HG03280 (cell line): Measurements from ENCODE around the gene ZNF697.
"Not testable (repeated sequence)": the region's sequence is repeated elsewhere in the genome, so short reads cannot be mapped to it uniquely, and the experiment has no call there.

Source experiments
- ATAC-seq: cut with Tn5 transposase; IDR thresholded peaks from one replicate; pipeline ENCODE4 v1.9.1; 2021; ENCODE audit warnings: mild to moderate bottlenecking, moderate library complexity; ENCODE audit not compliant: unreplicated experiment

The ZNF697 gene

GRCh38 chr1:119632103-119632490, 16.0 kb downstream of the ZNF697 start:
- no peak for ATAC-seq

GRCh38 chr1:119631433-119632102, 16.5 kb downstream of the ZNF697 start:
- no peak for ATAC-seq

GRCh38 chr1:119631086-119631432, 17.0 kb downstream of the ZNF697 start:
- ATAC-seq = no peak

- ATAC-seq = no peak
These were observed 21.2 kb downstream of the ZNF697 start for GRCh38 chr1:119626841-119627240.

GRCh38 chr1:119626011-119626545, 22.0 kb downstream of the ZNF697 start:
- ATAC-seq = no peak

- ATAC-seq = no peak
These were observed 24.4 kb downstream of the ZNF697 start for GRCh38 chr1:119623678-119624077.

- no peak for ATAC-seq
These were observed 24.9 kb downstream of the ZNF697 start for GRCh38 chr1:119623193-119623515.

- no peak for ATAC-seq
These were observed 25.5 kb downstream of the ZNF697 start for GRCh38 chr1:119622311-119623192.

GRCh38 chr1:119621705-119622104, 26.4 kb downstream of the ZNF697 start:
- no peak for ATAC-seq

- no peak for ATAC-seq
These were observed 30.0 kb downstream of the ZNF697 start for GRCh38 chr1:119617751-119618691.

- ATAC-seq = not testable (repeated sequence)
These were observed 31.3 kb downstream of the ZNF697 start for GRCh38 chr1:119616748-119617147.

- not testable (repeated sequence) for ATAC-seq
These were observed 33.0 kb downstream of the ZNF697 start for GRCh38 chr1:119615100-119615499.

GRCh38 chr1:119613769-119614720, 34.0 kb downstream of the ZNF697 start:
- peak; percentile 86 for ATAC-seq

GRCh38 chr1:119611701-119612113, 36.4 kb downstream of the ZNF697 start:
- no peak for ATAC-seq

- not testable (repeated sequence) for ATAC-seq
These were observed 39.2 kb downstream of the ZNF697 start for GRCh38 chr1:119608816-119609215.

GRCh38 chr1:119607087-119607807, 40.8 kb downstream of the ZNF697 start:
- ATAC-seq = not testable (repeated sequence)

GRCh38 chr1:119606394-119606793, 41.7 kb downstream of the ZNF697 start:
- no peak for ATAC-seq

GRCh38 chr1:119605686-119606085, 42.4 kb downstream of the ZNF697 start:
- ATAC-seq = no peak

GRCh38 chr1:119605080-119605479, 43.0 kb downstream of the ZNF697 start:
- ATAC-seq = not testable (repeated sequence)
